Endothelial cell (in vitro differentiated cells): Measurements from ENCODE around the gene FIBP. TPM values are rescaled to one million over a fixed set of nuclear protein-coding genes. Genes with fewer than 3 reads are reported as not detected.
A peak's percentile ranks its signal among the peaks of the same experiment; 100 is the strongest.
"Not testable (repeated sequence)": the region's sequence is repeated elsewhere in the genome, so short reads cannot be mapped to it uniquely, and the experiment has no call there.

ENCODE experiments used
- DNase-seq: peaks from one replicate; pipeline ENCODE4 v3.0.0; 2021; ENCODE audit warnings: low spot score
- H3K27ac Mint-ChIP-seq: one replicate; pipeline ENCODE4 v1.8.0; 2021; ENCODE audit warnings: mixed read lengths, inconsistent platforms; ENCODE audit not compliant: unreplicated experiment
- H3K27me3 Mint-ChIP-seq: one replicate; pipeline ENCODE4 v1.8.0; 2021; ENCODE audit warnings: mild to moderate bottlenecking, moderate library complexity, mixed read lengths, inconsistent platforms; ENCODE audit not compliant: unreplicated experiment
- H3K36me3 Mint-ChIP-seq: one replicate; pipeline ENCODE4 v1.8.0; 2021; ENCODE audit warnings: mild to moderate bottlenecking, low read depth, mixed read lengths, inconsistent platforms; ENCODE audit not compliant: unreplicated experiment
- H3K4me1 Mint-ChIP-seq: one replicate; pipeline ENCODE4 v1.8.0; 2021; ENCODE audit warnings: mild to moderate bottlenecking, mixed read lengths, inconsistent platforms; ENCODE audit not compliant: unreplicated experiment
- H3K4me3 Mint-ChIP-seq: one replicate; pipeline ENCODE4 v1.8.0; 2021; ENCODE audit warnings: mild to moderate bottlenecking, mixed read lengths, inconsistent platforms; ENCODE audit not compliant: unreplicated experiment
- H3K9me3 Mint-ChIP-seq: one replicate; pipeline ENCODE4 v1.8.0; 2021; ENCODE audit warnings: mixed read lengths, inconsistent platforms; ENCODE audit not compliant: unreplicated experiment
- total RNA-seq: library from RNA; stranded (reverse); fragmentation: NEBNext Ultra II Directional; extraction: Animal tissue kit (Norgen Biotek cat#: 25700); gene quantifications from one replicate; pipeline ENCODE4 v1.2.1, GENCODE V29; 2021; ENCODE audit not compliant: unreplicated experiment
- TF ChIP-seq, protein P1 (sequence below): fragments of 200-600 bp; sonication (generic); IDR thresholded peaks from one replicate; pipeline ENCODE4 v1.5.0; 2021; ENCODE audit warnings: antibody characterized with exemption; ENCODE audit not compliant: unreplicated experiment

The FIBP gene
- total RNA-seq, 1 donor from 2014 or later = 75.6 TPM

- H3K9me3 Mint-ChIP-seq = no peaks in the 10 kb centered on the region
- H3K27ac Mint-ChIP-seq = peak overlapping the region; percentile 83
- TF ChIP-seq, protein P1, sequence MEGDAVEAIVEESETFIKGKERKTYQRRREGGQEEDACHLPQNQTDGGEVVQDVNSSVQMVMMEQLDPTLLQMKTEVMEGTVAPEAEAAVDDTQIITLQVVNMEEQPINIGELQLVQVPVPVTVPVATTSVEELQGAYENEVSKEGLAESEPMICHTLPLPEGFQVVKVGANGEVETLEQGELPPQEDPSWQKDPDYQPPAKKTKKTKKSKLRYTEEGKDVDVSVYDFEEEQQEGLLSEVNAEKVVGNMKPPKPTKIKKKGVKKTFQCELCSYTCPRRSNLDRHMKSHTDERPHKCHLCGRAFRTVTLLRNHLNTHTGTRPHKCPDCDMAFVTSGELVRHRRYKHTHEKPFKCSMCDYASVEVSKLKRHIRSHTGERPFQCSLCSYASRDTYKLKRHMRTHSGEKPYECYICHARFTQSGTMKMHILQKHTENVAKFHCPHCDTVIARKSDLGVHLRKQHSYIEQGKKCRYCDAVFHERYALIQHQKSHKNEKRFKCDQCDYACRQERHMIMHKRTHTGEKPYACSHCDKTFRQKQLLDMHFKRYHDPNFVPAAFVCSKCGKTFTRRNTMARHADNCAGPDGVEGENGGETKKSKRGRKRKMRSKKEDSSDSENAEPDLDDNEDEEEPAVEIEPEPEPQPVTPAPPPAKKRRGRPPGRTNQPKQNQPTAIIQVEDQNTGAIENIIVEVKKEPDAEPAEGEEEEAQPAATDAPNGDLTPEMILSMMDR = no peak
- H3K36me3 Mint-ChIP-seq = peaks cover 47% of the 10 kb centered on the region
- H3K27me3 Mint-ChIP-seq = peaks cover 49% of the 10 kb centered on the region
- H3K4me1 Mint-ChIP-seq = peaks cover 31% of the 10 kb centered on the region
- peak overlapping the region; percentile 85 for H3K4me3 Mint-ChIP-seq
- no peak for DNase-seq
These were observed 36.3 kb downstream of the FIBP start for GRCh38 chr11:65851811-65852507.

- Mint-ChIP-seq H3K27ac (peak overlapping the region; percentile 78), H3K9me3 (no peaks in the 10 kb centered on the region), H3K4me3 (peak overlapping the region; percentile 85), H3K4me1 (peaks cover 24% of the 10 kb centered on the region), H3K36me3 (peaks cover 39% of the 10 kb centered on the region), H3K27me3 (peaks cover 41% of the 10 kb centered on the region)
- DNase-seq = no peak
- TF ChIP-seq, protein P1 = peak; percentile 88
These were observed 37.1 kb downstream of the FIBP start for GRCh38 chr11:65851083-65851579.

DNA sequence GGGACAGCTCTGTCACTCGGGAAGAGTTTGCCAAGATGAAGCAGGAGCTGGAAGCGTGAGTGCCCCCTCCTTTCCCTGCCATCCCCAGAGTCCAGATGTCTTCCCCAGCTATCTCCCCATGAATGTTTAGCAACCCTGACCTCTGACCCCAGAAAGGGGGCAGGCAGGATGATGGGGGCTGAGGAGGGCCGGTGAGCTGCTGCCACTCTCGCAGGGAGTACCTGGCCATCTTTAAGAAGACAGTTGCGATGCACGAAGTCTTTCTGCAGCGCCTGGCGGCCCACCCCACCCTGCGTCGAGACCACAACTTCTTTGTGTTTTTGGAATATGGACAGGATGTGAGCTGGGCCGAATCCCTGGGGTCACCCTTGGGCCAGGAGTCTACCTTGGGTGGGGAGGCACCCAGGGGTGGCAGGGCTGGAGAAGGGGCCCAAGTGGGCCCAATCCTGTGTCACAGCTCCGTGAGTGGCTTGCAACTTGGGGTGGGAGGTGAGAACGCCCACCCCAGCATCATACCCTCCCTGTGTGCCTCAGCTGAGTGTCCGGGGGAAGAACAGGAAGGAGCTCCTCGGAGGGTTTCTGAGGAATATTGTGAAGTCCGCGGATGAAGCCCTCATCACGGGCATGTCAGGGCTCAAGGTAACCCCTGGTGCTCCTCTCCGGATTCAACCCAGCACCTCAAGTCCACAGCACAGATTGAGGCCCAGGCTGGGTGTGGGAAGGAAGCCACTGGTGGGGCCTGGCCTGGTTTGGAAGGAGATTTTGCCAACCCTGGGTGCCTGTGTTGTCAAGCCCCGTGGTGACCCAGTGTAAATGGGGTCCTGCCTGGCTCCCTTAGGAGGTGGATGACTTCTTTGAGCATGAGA lies 37.8 kb downstream of the FIBP start:
- DNase-seq = no peak
- Mint-ChIP-seq H3K27ac (no peak overlapping the region), H3K9me3 (no peaks in the 10 kb centered on the region), H3K36me3 (peaks cover 33% of the 10 kb centered on the region), H3K27me3 (peaks cover 37% of the 10 kb centered on the region), H3K4me1 (peaks cover 17% of the 10 kb centered on the region), H3K4me3 (no peak overlapping the region)
- TF ChIP-seq, protein P1 = no peak

- Mint-ChIP-seq H3K9me3 (no peaks in the 10 kb centered on the region), H3K4me1 (peaks cover 16% of the 10 kb centered on the region), H3K27ac (no peak overlapping the region), H3K36me3 (peaks cover 26% of the 10 kb centered on the region), H3K27me3 (peaks cover 34% of the 10 kb centered on the region), H3K4me3 (no peak overlapping the region)
- no peak for DNase-seq
- TF ChIP-seq, protein P1 = no peak
These were observed 38.5 kb downstream of the FIBP start for GRCh38 chr11:65849771-65850216.

GRCh38 chr11:65849366-65849765 lies 38.9 kb downstream of the FIBP start:
- Mint-ChIP-seq H3K4me3 (no peak overlapping the region), H3K36me3 (peaks cover 22% of the 10 kb centered on the region), H3K9me3 (no peaks in the 10 kb centered on the region), H3K27ac (no peak overlapping the region), H3K4me1 (peaks cover 12% of the 10 kb centered on the region), H3K27me3 (peaks cover 32% of the 10 kb centered on the region)
- DNase-seq = no peak
- TF ChIP-seq, protein P1 = no peak

- peak overlapping the region; percentile 9 for H3K27ac Mint-ChIP-seq
- not testable (repeated sequence) for H3K4me3 Mint-ChIP-seq, DNase-seq, H3K4me1 Mint-ChIP-seq, H3K9me3 Mint-ChIP-seq
- H3K36me3 Mint-ChIP-seq = peaks cover 15% of the 10 kb centered on the region
- H3K27me3 Mint-ChIP-seq = peaks cover 30% of the 10 kb centered on the region
These were observed 39.6 kb downstream of the FIBP start for GRCh38 chr11:65848693-65849092.
